A549 (cell line): ENCODE results near the gene NFIA.

ENCODE experiments used
- E2F6 ChIP-seq: IDR thresholded peaks from 2 replicates; pipeline ENCODE4 v1.6.1; 2012; ENCODE audit warnings: low read depth, borderline replicate concordance
- RAD21 ChIP-seq, 2 experiments: fragments of >200 bp in 1 of 2; sonication (Bioruptor Twin) in 1 of 2; formaldehyde crosslinking in 1 of 2; IDR thresholded peaks in 1 of 2; conservative IDR thresholded peaks in 1 of 2; 2 replicates in 1 of 2; 3 replicates in 1 of 2; pipeline ENCODE4 v1.6.1; 2012 to 2018; ENCODE audit warnings: inconsistent platforms in 1 of 2
- RFX5 ChIP-seq: fragments of 450-650 bp; IDR thresholded peaks from 2 replicates; pipeline ENCODE4 v1.7.1; 2014; ENCODE audit warnings: antibody characterized with exemption, mild to moderate bottlenecking, moderate library complexity
- TF ChIP-seq, protein P1 (sequence below): fragments of >200 bp; sonication (Bioruptor Twin); formaldehyde crosslinking; IDR thresholded peaks from 3 replicates; pipeline ENCODE4 v1.5.1; 2016
- TF ChIP-seq, protein P2 (sequence below): IDR thresholded peaks from 2 replicates; pipeline ENCODE4 v1.6.1; 2012

GRCh38 chr1:61131716-61132115 lies 49.4 kb downstream of the NFIA start:
- TF ChIP-seq, protein P1, sequence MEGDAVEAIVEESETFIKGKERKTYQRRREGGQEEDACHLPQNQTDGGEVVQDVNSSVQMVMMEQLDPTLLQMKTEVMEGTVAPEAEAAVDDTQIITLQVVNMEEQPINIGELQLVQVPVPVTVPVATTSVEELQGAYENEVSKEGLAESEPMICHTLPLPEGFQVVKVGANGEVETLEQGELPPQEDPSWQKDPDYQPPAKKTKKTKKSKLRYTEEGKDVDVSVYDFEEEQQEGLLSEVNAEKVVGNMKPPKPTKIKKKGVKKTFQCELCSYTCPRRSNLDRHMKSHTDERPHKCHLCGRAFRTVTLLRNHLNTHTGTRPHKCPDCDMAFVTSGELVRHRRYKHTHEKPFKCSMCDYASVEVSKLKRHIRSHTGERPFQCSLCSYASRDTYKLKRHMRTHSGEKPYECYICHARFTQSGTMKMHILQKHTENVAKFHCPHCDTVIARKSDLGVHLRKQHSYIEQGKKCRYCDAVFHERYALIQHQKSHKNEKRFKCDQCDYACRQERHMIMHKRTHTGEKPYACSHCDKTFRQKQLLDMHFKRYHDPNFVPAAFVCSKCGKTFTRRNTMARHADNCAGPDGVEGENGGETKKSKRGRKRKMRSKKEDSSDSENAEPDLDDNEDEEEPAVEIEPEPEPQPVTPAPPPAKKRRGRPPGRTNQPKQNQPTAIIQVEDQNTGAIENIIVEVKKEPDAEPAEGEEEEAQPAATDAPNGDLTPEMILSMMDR, result no peak
- TF ChIP-seq, protein P2, sequence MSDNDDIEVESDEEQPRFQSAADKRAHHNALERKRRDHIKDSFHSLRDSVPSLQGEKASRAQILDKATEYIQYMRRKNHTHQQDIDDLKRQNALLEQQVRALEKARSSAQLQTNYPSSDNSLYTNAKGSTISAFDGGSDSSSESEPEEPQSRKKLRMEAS, result no peak
- TF ChIP-seq E2F6 (no peak), RAD21 (conservative IDR thresholded peaks at IDR 0.05 in 1 of 2, IDR thresholded peaks at IDR 0.05 in 1 of 2) (no peak), RFX5 (no peak)
